ENCODE results near the gene ANXA1.

GRCh38 chr9:73129941-73130685 is 21.6 kb upstream of the ANXA1 start:
- TF ChIP-seq CTCF (IDR thresholded peaks at IDR 0.05; ENCODE audit: low read length), result no peak
- TF ChIP-seq EZH2 (optimal IDR thresholded peaks at IDR 0.05; ENCODE audit: low read depth, low read length), result no peak
- TF ChIP-seq EZH2phosphoT487 (IDR thresholded peaks at IDR 0.05; ENCODE audit: low read length), result no peak

All from MM.1S (cell line).